CD4-positive, alpha-beta T cell (primary cell): ENCODE results near the gene NTN5. TPM values are rescaled to one million over a fixed set of nuclear protein-coding genes. Genes with fewer than 3 reads are reported as not detected.
A peak's percentile ranks its signal among the peaks of the same experiment; 100 is the strongest.

Source experiments
- ATAC-seq: fragments of 200-7000 bp; cut with Tn5 transposase; one replicate; pipeline ENCODE4 v1.10.0; 2022; ENCODE audit warnings: mild to moderate bottlenecking; ENCODE audit not compliant: poor library complexity
- CTCF ChIA-PET: fragments of 350-600 bp; sonication (Branson Sonifier 250); formaldehyde crosslinking; loops from one replicate; lab custom pipeline; 2021; ENCODE audit warnings: antibody characterized with exemption, inconsistent platforms; lab: Charles Lee
- POLR2A ChIA-PET: fragments of 350-600 bp; sonication (Branson Sonifier 250); formaldehyde crosslinking; loops from one replicate; lab custom pipeline; 2021; ENCODE audit warnings: antibody characterized with exemption, inconsistent platforms; lab: Charles Lee
- DNase-seq, 14 experiments: peaks; one replicate each; pipeline ENCODE4 v3.0.0-alpha.2; 2013 to 2020; ENCODE audit warnings: mixed read lengths in 2 of 14
- H3K27ac ChIP-seq, 2 donors: one replicate each; pipeline versions ENCODE4 v1.5.1 to v1.7.0; 2013; ENCODE audit warnings: low read length in 2 of 2, low read depth in 1 of 2, mild to moderate bottlenecking in 1 of 2
- H3K27me3 ChIP-seq, 2 experiments: 1 replicate in 1 of 2; 2 replicates in 1 of 2; pipeline versions ENCODE4 v1.6.1 to v1.7.0; 2013; ENCODE audit warnings: low read length in 2 of 2, control low read depth in 1 of 2, mild to moderate bottlenecking in 1 of 2, moderate library complexity in 1 of 2; ENCODE audit not compliant: insufficient read depth in 2 of 2, control insufficient read depth in 1 of 2
- H3K36me3 ChIP-seq: one replicate; pipeline ENCODE4 v1.6.1; 2013; ENCODE audit warnings: low read length, control low read depth; ENCODE audit not compliant: insufficient read depth
- H3K4me1 ChIP-seq: one replicate; pipeline ENCODE4 v1.6.1; 2013; ENCODE audit warnings: low read length, control low read depth; ENCODE audit not compliant: insufficient read depth
- H3K4me3 ChIP-seq: one replicate; pipeline ENCODE4 v1.5.1; 2013; ENCODE audit warnings: mild to moderate bottlenecking, low read length, moderate library complexity
- H3K9me3 ChIP-seq, 2 experiments: 1 replicate in 1 of 2; 2 replicates in 1 of 2; pipeline versions ENCODE4 v1.6.1 to v1.7.0; 2013; ENCODE audit warnings: low read length in 2 of 2, mild to moderate bottlenecking in 2 of 2, control low read depth in 1 of 2, moderate library complexity in 1 of 2; ENCODE audit not compliant: control insufficient read depth in 1 of 2, insufficient read depth in 1 of 2
- H3K27ac Mint-ChIP-seq: one replicate; pipeline ENCODE4 v1.8.0; 2020; ENCODE audit warnings: mixed read lengths
- H3K27me3 Mint-ChIP-seq: one replicate; pipeline ENCODE4 v1.8.0; 2021; ENCODE audit warnings: mixed read lengths
- H3K36me3 Mint-ChIP-seq: one replicate; pipeline ENCODE4 v1.8.0; 2021; ENCODE audit warnings: low read depth, mixed read lengths
- H3K4me1 Mint-ChIP-seq: one replicate; pipeline ENCODE4 v1.8.0; 2021; ENCODE audit warnings: low read depth, mixed read lengths
- H3K4me3 Mint-ChIP-seq: one replicate; pipeline ENCODE4 v1.8.0; 2020; ENCODE audit warnings: mild to moderate bottlenecking, mixed read lengths
- H3K9me3 Mint-ChIP-seq: one replicate; pipeline ENCODE4 v1.8.0; 2020; ENCODE audit warnings: mixed read lengths
- intact Hi-C, 2 experiments: fragments of 100-400 bp; cut with DNase I in 1 of 2; cut with micrococcal nuclease in 1 of 2; formaldehyde crosslinking; loops; one replicate each; pipeline versions ENCODE4 v1.15.1 to v1.9.0; 2023 to 2025; cut with DNase I, micrococcal nuclease
- total RNA-seq, 174 experiments: library from RNA in 2 of 174; stranded (reverse) in 2 of 174; gene quantifications; one replicate each; pipeline ENCODE4 v1.2.3 and lab custom pipeline; 2021 to 2026
- TF ChIP-seq, protein P1 (sequence below): fragments of 200-600 bp; IDR thresholded peaks from one replicate; pipeline ENCODE4 v1.8.0; 2022; ENCODE audit warnings: antibody characterized with exemption, mild to moderate bottlenecking

NTN5 gene
- total RNA-seq, 2 experiments from 2014 or later: 2.7 to 3.0 TPM

DNA sequence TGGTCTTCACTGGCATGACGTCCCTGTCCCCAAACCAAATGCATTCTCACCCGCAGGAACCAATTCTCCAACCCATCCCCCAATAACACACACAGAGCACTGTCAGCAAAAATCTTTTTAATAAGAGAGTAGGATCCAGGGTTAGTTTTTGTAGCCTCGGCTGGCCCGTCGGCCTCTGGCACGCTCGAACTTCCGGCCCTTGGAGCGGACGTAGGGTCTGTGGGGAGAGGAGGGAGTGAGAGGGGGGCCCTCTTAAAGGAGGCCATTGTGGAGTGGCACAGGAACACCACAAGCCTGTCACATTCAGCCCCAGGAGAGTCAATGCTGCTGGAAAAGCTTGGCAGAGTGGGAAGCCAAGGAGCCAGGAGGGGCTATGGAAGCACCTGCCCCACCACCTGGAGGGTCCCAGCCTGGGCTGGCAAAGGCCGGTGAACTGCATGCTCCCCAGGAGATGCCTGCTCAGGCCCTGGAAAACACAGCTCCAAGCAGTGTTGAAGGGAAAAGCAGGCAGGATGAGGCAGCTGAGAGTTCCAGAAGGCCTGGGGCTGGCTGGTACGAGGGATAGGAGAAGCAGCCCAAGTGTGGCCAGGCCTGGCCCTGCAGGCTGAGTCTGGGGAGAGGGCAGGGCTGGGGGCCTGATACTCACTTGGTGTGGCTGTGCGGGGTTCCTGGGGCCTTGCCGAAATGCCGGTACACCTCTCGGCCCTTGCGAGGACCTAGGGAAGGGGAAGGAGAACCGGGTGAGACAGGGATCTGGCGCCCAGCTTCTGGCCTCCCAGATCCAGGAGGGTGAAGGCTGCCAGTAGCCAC is 57.4 kb downstream of the NTN5 start:
- H3K9me3 Mint-ChIP-seq: no peaks in the 10 kb centered on the region
- no peak for DNase-seq

DNA sequence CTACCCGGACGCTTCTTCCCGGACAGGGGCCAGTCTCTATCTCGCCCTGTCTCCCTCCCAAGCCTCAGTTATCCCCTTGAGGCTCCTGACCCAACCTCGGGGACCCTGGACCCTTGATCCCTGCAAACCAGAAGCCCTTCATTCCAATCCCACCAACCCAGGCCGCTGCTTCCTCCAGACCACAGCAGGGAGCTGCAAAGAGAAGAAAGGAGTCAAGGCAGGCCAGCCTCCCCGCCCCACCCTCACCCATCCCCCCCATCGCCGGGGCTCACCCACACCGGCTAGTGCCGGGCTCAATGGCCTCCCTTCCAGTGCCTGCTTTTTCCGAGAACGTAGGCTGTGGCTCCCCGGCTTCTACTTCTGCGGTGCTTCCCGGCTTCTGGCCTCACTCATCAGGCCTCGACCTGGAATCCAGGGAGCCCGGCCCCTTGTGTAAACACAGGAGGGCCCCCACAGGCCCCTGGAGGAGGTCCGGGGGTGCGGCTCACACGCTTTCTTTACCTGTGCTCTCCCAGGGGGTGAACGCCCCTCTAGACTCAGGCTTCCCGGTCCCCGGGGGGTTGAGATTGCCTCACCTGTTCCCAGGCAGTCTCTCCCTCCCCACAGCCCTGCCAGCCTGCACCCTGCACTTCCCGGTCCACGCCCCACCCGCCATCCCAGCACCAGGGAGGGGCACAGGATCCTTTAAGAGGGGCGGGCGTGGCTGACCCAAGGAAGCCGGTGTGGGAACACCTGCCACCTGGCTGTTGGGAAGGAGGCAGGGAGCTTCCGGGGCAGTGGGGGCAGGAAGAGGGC is 58.2 kb downstream of the NTN5 start, which contains the start of gene FAM83E:
Gene FAM83E, minus strand, starts transcription at position 641 of the 795 bp plus-strand sequence. CDS start 1,704 bp downstream, outside the sequence.
- intact Hi-C loops: loop anchor here in 1 of 2 experiments (5.0 kb wide), 1 partner anchor 282 kb away; no protein-coding TSS in a partner anchor
- CTCF ChIA-PET: no interaction called here
- H3K4me3 Mint-ChIP-seq: peak within 1 kb of the TSS; percentile 98

More for the DNA sequence above, 57.4 kb downstream of the NTN5 start:
- Histone ChIP-seq H3K9me3 (no peaks in the 10 kb centered on the region), H3K36me3 (peaks cover 34% of the 10 kb centered on the region), H3K27ac (no peak overlapping the region), H3K4me1 (peaks cover 46% of the 10 kb centered on the region), H3K27me3 (no peaks in the 10 kb centered on the region), H3K4me3 (no peak overlapping the region)
- TF ChIP-seq, protein P1, sequence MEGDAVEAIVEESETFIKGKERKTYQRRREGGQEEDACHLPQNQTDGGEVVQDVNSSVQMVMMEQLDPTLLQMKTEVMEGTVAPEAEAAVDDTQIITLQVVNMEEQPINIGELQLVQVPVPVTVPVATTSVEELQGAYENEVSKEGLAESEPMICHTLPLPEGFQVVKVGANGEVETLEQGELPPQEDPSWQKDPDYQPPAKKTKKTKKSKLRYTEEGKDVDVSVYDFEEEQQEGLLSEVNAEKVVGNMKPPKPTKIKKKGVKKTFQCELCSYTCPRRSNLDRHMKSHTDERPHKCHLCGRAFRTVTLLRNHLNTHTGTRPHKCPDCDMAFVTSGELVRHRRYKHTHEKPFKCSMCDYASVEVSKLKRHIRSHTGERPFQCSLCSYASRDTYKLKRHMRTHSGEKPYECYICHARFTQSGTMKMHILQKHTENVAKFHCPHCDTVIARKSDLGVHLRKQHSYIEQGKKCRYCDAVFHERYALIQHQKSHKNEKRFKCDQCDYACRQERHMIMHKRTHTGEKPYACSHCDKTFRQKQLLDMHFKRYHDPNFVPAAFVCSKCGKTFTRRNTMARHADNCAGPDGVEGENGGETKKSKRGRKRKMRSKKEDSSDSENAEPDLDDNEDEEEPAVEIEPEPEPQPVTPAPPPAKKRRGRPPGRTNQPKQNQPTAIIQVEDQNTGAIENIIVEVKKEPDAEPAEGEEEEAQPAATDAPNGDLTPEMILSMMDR: no peak
- intact Hi-C loops: loop anchor here in 1 of 2 experiments (5.0 kb wide), 1 partner anchor 283 kb away; no protein-coding TSS in a partner anchor
- ChIA-PET CTCF (no interaction called here), POLR2A (no interaction called here)
- H3K27me3 Mint-ChIP-seq: no peaks in the 10 kb centered on the region
- no peak overlapping the region for H3K27ac Mint-ChIP-seq
- H3K36me3 Mint-ChIP-seq: peaks cover 53% of the 10 kb centered on the region
- ATAC-seq: no peak
- H3K4me3 Mint-ChIP-seq: peak overlapping the region; percentile 98
- H3K4me1 Mint-ChIP-seq: peaks cover 43% of the 10 kb centered on the region

DNA sequence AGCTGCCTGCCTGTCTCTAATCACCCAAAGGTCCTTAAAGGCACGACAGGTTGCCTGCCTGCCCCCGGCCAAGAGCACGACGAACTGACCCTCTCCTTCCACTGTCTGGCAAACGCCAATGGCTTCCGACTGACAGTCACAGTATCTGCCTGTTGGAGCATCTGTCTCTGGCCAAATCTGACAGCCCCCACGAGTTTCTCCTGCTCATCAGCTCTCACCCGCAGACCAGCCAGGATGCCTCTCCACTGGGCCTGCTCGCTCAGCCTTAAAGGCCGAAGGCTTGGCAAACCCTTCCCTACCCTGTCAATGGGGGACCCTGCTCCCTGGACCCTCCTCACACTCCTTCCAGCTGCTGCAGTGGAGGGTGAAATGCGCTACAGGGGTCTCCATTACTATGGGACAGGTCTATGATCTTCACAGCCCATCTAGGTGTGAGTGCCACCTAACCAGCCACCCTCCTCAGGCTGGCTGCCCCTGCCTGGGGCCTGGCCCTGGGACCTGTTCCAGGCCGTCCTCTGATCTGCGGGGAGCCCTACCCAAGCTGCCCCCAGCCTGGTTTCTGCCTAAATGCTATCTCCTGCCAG is 58.9 kb downstream of the NTN5 start:
- POLR2A ChIA-PET: no interaction called here
- CTCF ChIA-PET: no interaction called here
- intact Hi-C loops: no loop called here

More for the DNA sequence above, 58.2 kb downstream of the NTN5 start, which contains the start of gene FAM83E:
- no peak within 1 kb of the TSS for H3K4me3 ChIP-seq
- no peak within 1 kb of the TSS for H3K27ac ChIP-seq
- ATAC-seq (no peak), DNase-seq (peak in 1 of 14 experiments; percentile 36)
- H3K9me3 ChIP-seq: no peaks in the 10 kb centered on the region
- TF ChIP-seq, protein P1: no peak
- Mint-ChIP-seq H3K36me3 (peaks cover 51% of the 10 kb centered on the region), H3K27ac (peak within 1 kb of the TSS; percentile 37), H3K27me3 (no peaks in the 10 kb centered on the region), H3K9me3 (no peaks in the 10 kb centered on the region), H3K4me1 (peaks cover 36% of the 10 kb centered on the region)
- H3K4me1 ChIP-seq: peaks cover 38% of the 10 kb centered on the region
- POLR2A ChIA-PET: no interaction called here
- H3K27me3 ChIP-seq: no peaks in the 10 kb centered on the region
- H3K36me3 ChIP-seq: peaks cover 34% of the 10 kb centered on the region

More for the DNA sequence above, 58.9 kb downstream of the NTN5 start:
- Histone ChIP-seq H3K4me3 (no peak overlapping the region), H3K27me3 (no peaks in the 10 kb centered on the region), H3K36me3 (peaks cover 34% of the 10 kb centered on the region), H3K27ac (no peak overlapping the region), H3K9me3 (no peaks in the 10 kb centered on the region), H3K4me1 (peaks cover 35% of the 10 kb centered on the region)
- Mint-ChIP-seq H3K4me3 (peak overlapping the region; percentile 11), H3K4me1 (peaks cover 30% of the 10 kb centered on the region), H3K27me3 (no peaks in the 10 kb centered on the region), H3K36me3 (peaks cover 44% of the 10 kb centered on the region), H3K9me3 (no peaks in the 10 kb centered on the region), H3K27ac (peak overlapping the region; percentile 37)
- TF ChIP-seq, protein P1: no peak
- DNase-seq (peak in 1 of 14 experiments; percentile 30), ATAC-seq (no peak)
